Uterus (tissue), 2 donors: ENCODE results near the gene PMS2.

Experiments used
- POLR2A ChIP-seq, 2 donors: fragments of 450-650 bp; IDR thresholded peaks; one replicate each; pipeline ENCODE4 v1.6.1; 2016; ENCODE audit warnings: antibody characterized with exemption in 2 of 2, mild to moderate bottlenecking in 1 of 2, moderate library complexity in 1 of 2
- TF ChIP-seq, protein P1 (sequence below), 4 experiments: fragments of 200-600 bp in 2 of 4; fragments of 450-650 bp in 2 of 4; sonication (generic) in 2 of 4; IDR thresholded peaks; one replicate each; pipeline ENCODE4 v1.5.1; 2016 to 2019; ENCODE audit warnings: antibody characterized with exemption in 4 of 4, mild to moderate bottlenecking in 2 of 4, moderate library complexity in 1 of 4

DNA sequence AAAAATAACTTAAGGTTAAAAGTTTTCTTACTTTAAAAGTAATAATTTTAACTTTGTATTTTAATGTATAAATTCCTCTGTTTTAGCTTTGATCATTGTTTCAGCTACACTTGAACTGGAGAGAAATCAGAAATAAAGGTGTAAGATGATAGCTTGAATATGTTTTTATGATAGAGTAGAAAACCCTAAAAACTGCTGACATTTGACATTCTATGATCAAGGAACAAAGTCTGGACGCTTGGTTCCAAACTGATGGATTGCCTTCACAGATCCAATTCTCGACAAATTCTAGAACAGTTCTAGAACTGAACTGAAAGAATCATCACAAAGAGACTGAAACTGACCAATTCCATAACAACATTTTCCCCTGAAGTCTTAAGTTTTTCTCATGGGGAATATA is 22.1 kb upstream of the PMS2 start, which contains the start of gene ANKRD61:
- TF ChIP-seq, protein P1, sequence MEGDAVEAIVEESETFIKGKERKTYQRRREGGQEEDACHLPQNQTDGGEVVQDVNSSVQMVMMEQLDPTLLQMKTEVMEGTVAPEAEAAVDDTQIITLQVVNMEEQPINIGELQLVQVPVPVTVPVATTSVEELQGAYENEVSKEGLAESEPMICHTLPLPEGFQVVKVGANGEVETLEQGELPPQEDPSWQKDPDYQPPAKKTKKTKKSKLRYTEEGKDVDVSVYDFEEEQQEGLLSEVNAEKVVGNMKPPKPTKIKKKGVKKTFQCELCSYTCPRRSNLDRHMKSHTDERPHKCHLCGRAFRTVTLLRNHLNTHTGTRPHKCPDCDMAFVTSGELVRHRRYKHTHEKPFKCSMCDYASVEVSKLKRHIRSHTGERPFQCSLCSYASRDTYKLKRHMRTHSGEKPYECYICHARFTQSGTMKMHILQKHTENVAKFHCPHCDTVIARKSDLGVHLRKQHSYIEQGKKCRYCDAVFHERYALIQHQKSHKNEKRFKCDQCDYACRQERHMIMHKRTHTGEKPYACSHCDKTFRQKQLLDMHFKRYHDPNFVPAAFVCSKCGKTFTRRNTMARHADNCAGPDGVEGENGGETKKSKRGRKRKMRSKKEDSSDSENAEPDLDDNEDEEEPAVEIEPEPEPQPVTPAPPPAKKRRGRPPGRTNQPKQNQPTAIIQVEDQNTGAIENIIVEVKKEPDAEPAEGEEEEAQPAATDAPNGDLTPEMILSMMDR (IDR thresholded peaks at IDR 0.05): no peak
- no peak for TF ChIP-seq POLR2A (IDR thresholded peaks at IDR 0.05)
